Cardiac septum (tissue), 1 donor: ENCODE data around the gene PHLDB2. TPM values are rescaled to one million over a fixed set of nuclear protein-coding genes. Genes with fewer than 3 reads are reported as not detected.
A peak's percentile ranks its signal among the peaks of the same experiment; 100 is the strongest.

Experiments
- DNase-seq: peaks from one replicate; pipeline ENCODE4 v3.0.0-alpha.2; 2020; ENCODE audit warnings: low spot score
- intact Hi-C: fragments of 100-400 bp; cut with DNase I; formaldehyde crosslinking; loops from one replicate; pipeline ENCODE4 v1.14.0; 2022
- total RNA-seq: library from RNA; stranded (reverse); fragmentation: NEBNext Ultra II Directional; extraction: Animal tissue kit (Norgen Biotek cat#: 25700); gene quantifications from one replicate; pipeline ENCODE4 v1.2.1, GENCODE V29; 2021
- donor health status: DM: no; HTN: no; CAD: no.

The PHLDB2 gene
- total RNA-seq, 1 donor from 2014 or later = 184 TPM

DNA sequence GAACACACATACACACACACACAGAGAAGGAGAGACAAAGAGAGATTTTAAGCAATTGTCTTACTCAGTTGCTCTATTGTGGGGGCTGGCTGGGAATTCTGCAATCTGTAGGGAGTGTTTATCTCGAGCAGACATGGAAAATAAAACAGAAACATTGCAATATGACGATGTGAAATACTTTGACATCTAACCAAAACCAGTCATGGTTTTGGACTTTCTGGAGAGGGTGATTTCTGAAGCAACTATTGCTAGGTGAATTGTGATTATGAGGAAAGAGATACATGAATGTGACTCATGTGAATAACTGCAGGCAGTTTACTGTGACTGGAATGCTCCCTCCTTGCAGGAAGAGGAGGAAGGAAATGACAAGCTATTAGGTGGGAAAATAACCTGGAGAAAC is 12.3 kb upstream of the PHLDB2 start:
- DNase-seq = no peak
- intact Hi-C loops = no loop called here

DNA sequence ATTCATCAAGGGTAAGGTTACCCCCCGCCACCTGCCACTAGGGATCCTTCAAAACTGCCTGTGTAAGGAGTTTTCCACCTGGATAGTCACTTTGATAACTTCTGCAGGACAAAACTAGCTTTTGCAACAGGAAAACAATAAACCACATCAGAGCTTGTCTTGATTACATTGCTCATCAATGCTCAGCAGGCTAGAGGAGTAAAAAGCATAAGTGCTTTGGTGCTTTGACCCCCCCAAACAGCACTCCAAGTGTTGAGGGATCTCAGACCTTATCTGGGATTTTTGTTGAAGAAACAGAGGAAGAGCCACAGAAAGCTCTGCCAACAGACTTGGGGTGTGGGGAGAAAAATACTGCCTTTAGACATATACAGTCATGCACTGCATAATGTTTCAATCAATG is 10.8 kb upstream of the PHLDB2 start:
- DNase-seq = no peak
- intact Hi-C loops = no loop called here

DNA sequence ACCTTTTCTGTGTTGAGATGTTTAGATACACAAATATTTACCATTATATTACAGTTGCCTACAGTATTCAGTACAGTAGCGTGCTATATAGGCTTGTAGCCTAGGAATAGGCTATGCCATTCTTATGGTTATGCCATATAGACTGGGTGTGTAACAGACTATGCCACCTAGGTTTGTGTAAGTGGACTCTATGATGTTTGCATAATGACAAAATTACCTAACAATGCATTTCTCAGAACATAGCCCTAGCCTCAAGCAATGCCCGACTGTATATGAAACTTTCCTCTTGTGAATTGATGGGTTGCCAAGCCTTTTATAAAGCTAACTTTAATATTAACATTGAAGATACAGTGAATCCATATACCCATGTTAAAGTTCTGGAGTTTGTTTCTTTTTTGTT is 10.3 kb upstream of the PHLDB2 start:
- intact Hi-C loops = no loop called here
- no peak for DNase-seq

DNA sequence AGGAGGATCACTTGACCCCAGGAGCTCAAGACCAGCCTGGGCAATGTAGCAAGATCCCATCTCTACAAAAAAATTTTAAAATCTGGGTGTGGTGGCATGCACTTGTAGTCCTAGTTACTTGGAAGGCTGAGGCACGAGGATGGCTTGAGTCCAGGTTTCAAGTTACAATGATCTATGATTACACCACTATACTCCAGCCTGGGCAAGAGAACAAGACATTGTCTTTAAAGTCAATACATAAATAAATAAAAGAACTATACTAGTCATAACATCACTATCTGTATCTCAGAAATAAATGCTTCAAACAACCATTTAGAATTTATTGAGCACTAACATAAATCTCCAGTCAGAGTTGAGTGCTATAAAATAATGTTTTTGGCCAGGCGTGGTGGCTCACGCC is 8.5 kb upstream of the PHLDB2 start:
- intact Hi-C loops = no loop called here
- no peak for DNase-seq

DNA sequence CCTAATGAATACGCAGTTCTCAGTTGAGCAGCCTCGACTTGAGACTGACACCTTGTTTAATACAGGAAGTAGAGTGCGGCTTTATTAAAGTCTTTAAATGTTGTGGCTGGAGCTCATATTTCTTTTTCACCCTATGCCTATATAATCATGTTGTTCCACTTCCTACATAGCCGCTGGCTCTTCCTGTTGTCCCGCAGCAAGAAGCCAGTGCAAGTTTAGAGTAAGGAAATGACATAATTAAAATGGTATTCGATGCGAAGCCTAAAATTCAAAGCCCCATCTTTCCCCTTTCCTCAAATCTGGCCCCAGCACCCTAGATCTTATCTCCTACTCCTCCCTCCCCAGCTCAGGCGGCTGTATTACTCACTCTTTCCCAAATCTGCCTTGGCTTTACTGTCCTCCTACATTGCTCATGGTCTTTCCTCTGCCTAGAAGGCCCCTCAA is 7.5 kb upstream of the PHLDB2 start:
- intact Hi-C loops = no loop called here
- DNase-seq = no peak

DNA sequence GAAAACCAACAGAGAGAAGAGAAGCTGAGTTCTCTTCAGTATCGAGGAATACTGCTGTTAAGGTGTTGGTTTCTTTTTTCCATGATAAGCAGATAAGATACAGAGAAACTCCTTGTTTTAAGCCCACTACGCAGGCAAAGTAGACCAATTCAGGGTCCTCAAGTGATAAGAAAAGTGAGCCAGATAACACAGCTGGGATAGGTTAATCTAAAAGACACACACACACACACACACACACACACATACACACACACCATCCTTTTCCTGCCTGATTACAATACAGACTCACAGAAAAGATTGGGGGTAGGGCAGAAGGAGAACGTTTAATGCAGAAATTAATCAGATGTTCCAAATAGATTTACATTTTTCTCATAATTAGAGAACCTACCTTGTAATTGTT is 6.5 kb upstream of the PHLDB2 start:
- intact Hi-C loops = no loop called here
- no peak for DNase-seq

DNA sequence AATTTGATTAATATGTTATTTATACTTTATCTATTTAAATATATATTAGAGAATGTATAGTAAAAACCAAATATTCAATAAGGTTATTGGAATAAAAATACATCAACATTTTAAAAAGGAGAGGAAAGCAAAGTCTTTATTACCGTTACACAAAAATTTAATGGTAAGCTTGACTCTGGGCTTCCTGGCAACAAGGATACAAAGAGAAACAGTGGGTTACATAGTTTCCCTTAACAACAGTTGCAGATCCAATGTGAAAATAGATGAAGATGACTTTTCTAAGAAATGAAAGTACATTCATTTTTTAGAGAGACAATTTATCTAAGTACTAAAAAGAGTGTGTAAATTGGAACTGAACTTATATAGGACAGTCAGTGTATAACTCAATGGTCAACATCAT is 6.0 kb upstream of the PHLDB2 start:
- no peak for DNase-seq
- intact Hi-C loops = no loop called here

DNA sequence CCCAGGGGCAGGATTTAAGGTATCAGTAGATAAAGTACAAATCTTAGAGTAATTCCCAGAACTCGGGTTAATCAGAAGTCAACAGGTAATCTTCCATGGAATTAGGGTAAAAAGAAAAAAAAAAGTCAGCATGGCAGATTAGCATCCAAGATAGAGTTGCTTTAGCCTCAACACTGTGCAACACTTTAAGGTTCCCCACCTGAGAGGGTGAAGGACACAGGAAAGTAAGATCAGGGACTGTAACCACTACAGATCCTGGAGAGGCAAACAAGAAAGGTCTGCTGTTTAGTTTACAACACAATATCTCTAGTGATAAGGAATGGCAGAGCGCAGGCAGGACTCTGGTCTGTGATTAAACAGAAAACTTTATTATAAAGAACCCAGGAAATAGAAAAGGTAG is 4.1 kb upstream of the PHLDB2 start:
- intact Hi-C loops = loop anchor here (5.0 kb wide), 1 partner anchor 68 kb away; no protein-coding TSS in a partner anchor
- DNase-seq = no peak

DNA sequence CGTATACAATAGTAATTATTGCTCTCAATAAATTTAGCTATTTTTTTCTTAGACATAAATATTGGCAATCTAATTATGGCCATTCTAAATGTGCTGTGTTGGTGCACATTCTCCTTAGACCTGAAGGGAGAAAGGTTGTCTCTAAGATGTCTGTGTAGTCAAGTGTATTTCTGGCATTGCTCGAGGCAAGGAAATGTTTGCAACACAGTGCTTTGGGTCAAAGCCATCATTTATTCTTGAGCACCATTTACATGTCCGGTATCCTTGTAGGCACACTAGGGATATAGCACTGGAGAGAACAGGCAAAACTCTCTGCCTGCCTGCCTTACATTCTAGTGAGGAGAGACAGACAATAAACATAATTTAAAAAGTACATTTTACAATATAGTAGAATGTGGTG is 2.6 kb upstream of the PHLDB2 start:
- intact Hi-C loops = loop anchor here (5.0 kb wide), 1 partner anchor 69 kb away; no protein-coding TSS in a partner anchor
- DNase-seq = no peak

DNA sequence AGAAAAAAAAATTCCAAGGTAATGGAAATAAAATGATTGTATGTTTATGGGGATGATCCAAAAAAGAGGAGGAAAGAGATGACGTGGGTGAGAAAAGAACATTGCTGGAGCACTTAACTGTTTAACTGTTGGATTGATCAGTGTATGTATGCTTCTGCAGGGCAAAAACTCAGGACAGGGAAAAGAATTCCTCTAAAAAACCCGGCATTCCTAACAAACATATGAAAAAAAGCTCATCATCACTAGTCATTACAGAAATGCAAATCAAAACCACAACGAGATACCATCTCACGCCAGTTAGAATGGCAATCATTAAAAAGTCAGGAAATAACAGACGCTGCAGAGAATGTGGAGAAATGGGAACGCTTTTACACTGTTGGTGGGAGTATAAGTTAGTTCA is 1.6 kb upstream of the PHLDB2 start:
- DNase-seq = no peak
- intact Hi-C loops = loop anchor here (5.0 kb wide), 1 partner anchor 70 kb away; no protein-coding TSS in a partner anchor

DNA sequence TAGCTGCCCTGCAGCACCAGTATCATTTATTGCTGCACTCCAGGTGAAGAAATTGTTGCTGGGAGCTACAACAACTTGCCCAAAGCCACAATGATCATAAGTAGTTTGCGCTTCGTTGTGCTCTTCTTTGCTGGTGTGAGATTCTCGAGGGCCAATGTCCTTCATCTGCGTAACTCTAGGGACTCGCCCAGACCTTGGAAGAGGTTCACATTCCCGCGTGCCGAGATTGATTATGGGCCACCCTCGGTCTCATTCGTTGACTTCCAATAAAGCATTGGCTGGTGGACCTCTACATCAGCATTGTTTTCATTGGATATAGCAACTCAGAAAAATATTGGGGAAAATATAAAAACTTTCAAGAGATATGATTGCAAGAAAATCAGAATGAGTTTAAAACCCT is 423 bp upstream of the PHLDB2 start:
- intact Hi-C loops = loop anchor here (1.0 to 5.0 kb wide), 2 partner anchors 71 to 141 kb away; no protein-coding TSS in a partner anchor
- DNase-seq = no peak

DNA sequence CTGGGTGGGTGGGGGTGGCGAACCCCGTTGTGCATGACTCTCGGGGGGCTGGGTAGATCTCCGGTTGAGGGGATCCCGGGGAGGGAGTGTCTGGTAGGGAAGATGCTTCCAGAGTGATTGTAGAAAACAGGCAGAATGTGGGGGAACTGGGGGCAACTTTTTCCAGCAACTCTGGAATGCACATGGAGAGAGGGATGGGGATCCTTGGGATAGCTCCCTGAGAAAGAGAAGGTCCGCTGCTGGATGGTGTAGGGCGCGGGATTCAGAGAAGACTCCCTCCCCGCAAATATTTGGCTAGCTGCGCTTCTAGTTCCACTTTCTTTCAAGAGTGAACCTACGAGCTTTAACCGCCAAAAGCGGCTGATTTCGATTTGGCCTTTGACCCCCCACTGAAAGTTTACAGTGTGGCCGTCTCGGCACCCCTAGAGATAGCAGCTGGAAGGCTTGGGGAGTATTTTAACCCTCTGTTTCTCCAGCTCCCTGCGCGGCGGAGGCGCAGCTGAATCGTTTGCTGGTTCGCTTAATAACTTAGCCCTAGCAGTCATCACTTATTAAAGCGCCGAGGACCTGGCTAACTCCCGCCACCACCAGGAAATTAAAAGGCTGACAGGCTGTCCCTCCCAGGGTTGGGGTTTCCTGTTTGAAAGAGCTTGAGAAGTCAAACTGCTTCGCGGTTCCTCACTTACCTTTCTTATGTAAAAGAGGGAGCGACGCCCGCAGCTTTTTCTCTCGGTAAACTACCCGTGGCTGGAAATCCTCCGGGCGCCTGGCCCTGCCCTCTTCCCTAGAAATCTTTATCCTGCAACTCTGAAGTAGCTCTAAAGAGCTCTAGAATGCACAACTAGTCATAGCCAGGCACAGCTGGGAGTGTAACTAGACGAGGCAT is 1.2 kb downstream of the PHLDB2 start:
- DNase-seq = peak; percentile 86
- intact Hi-C loops = loop anchor here (1.0 to 5.0 kb wide), 4 partner anchors 47 to 187 kb away; no protein-coding TSS in a partner anchor

DNA sequence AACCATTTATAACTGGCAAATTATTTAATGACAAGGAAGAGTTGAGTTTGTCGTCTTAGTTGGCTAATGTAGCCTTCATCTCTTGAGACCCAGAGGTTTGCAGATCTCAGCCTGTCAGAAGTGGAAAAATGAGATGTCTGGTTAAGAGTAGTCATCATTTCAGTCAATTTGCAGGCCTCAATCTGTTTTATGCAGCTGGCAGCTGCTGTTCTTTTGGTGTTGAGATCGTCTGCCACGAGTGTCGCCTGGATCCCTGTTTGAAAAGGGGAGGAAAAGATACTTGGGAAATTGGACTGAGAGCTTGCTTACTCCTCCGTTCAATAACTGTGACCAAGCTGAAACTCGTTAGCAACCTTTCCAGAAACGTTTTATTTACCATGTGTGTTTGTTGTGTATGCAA is 2.3 kb downstream of the PHLDB2 start:
- intact Hi-C loops = loop anchor here (2.0 to 5.0 kb wide), 2 partner anchors 46 to 189 kb away; no protein-coding TSS in a partner anchor
- no peak for DNase-seq

DNA sequence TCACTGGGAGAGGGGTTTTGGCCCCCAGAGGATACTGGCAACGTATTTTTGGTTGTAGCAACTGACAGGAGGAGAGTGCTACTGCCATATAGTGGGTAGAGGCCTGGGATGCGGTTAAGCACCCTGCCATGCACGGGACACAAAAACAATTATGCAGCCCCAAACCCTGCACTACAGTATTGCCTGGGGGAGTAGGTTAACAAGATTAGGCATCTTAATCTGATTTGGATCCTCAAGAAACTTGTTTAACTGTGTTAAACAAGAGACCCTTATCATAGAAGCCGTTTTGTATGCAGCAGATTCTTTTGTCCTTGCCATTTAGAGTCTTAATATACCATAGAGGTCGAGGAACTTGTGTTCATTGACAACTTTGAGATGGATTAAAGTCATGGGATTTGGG is 3.4 kb downstream of the PHLDB2 start:
- DNase-seq = no peak
- intact Hi-C loops = loop anchor here (2.0 to 5.0 kb wide), 2 partner anchors 45 to 104 kb away; no protein-coding TSS in a partner anchor

DNA sequence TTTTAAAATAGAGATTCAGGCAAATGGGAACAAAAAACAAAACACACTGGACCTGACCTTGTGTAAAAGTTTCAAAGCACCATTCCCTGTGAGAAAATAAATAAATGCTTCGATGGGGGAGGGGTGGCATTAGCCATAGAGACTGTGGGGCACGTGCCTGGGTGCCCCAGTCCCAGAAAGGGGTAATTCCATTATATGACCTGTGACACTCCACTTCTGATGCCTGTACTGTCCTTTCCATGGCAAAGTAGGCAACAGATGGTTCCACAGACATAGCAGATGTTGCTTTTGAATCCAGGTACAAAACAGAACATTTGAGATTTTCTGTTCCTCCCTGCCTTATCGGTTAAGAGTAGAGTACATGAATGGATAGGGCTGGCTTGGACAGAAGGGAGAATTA is 3.9 kb downstream of the PHLDB2 start:
- no peak for DNase-seq
- intact Hi-C loops = loop anchor here (1.0 to 5.0 kb wide), 3 partner anchors 44 to 124 kb away; no protein-coding TSS in a partner anchor

DNA sequence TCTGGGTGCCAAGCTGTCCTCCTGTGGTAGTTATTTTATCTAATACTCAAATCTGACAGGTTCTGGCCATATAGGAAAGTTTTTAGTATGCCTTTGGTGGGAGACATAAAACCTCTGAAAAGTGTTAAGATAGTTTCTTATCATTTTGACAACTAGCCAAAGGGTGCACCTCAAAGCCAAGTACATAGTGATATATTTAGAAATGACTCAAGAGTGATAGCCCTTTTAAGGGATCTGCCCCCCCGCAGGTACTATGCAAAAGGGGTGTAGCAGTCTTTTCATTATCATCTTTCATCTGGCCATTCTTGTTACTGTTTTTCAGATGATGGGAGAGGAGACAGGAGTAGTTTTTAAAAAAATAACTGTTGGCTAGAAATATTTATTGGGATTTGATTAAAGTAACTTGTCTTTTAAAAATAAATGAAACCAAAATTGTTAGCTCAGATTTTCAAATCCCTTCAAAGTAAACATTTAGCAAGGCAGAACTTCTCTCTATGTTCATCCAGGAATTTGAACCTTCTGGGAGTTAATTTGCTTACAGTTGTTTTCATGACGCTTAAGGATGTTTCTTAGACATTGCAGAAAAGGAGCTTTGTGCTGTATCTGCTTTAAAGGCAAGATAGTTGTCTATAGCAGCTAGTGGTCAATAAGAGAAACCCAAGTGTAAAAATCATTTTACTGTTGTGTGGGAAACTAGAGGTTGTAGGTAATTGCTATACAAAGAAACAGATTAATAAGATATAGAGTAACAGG is 5.1 kb downstream of the PHLDB2 start:
- DNase-seq = no peak
- intact Hi-C loops = loop anchor here (1.0 to 5.0 kb wide), 3 partner anchors 43 to 125 kb away; no protein-coding TSS in a partner anchor

DNA sequence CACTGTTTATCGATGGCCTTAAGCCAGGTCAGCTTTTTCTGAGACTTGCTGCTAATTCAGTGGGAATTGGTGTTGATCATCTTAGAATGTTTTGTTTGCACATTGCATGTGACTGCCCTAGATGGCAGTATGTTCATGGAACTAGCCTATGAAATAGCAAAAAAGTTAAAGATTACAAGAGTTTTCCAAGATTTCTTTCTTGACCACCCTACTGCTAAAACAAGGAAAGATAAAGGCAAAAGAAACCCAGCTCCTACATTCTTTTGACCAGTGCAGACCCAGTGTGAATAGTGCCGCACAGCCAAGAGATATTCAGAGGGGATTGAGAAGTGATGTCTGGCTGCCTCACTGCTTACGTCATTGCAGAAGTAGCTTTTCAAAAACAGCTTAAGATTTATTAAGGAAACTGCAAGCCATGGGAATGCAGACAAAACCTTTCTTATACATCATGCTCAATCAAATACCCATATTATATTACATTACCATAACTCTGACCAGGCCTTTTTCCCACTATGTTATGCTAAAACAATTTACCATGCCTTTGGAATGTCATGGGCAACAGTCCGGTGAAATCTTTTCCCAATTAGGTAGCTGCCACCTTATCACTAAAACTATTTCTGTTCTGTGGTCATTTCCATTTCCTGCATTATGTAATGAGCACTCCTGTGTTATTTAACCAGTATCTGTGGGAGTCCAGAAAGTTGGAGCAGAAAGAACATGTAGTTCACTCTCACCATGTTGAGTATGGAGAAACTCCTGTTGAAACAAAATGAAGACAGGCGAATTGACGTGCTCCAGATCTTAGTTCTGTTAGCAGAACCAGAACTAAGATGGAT is 6.0 kb downstream of the PHLDB2 start:
- intact Hi-C loops = loop anchor here (5.0 kb wide), 1 partner anchor 42 kb away; no protein-coding TSS in a partner anchor
- DNase-seq = no peak

DNA sequence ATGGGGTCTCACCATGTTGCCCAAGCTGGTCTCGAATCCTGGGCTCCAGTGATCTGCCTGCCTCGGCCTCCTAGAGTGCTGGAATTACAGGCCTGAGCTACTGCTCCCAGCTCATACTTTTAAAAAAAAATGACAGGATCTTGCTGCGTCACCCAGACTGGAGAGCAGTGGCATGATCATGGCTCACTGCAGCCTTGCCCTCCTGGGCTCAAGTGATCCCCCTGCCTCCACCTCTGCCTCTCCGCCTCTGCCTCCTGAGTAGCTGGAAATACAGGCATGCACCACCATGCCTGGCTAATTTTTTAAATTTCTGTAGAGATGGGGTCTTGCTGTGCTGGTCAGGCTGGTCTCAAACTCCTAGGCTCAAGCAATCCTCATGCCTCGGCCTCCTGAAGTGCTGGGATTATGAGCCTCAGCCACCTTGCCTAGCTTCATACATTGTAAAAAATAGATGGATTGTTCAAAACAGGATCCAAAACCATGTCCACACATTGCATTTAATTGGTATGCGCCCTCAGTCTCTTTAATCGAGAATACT is 8.9 kb downstream of the PHLDB2 start:
- intact Hi-C loops = no loop called here
- no peak for DNase-seq

DNA sequence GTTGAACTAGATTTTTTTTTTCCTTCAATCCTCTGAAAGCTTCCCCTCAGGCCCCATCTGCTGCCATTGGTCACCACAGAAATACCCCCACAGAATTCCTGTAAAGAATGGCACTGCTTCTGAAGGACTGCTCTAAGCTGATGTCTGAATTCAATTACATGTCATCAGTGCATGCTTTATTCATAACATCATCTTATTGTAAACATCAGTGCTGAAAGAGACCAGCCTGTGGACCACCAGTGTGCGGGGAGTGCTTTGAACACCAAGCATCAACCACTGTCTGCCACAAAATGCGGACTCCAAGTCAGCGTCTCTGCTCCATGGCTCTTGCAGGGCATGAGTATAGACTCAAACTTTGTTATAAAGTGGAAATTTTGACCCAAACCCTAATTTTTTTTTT is 11.6 kb downstream of the PHLDB2 start:
- intact Hi-C loops = no loop called here
- DNase-seq = no peak
